Measurements from ENCODE around the gene ING5. TPM values are rescaled to one million over a fixed set of nuclear protein-coding genes. Genes with fewer than 3 reads are reported as not detected.

The ING5 gene
- total RNA-seq, 1 experiment from 2014 or later, result 45.9 TPM

DNA sequence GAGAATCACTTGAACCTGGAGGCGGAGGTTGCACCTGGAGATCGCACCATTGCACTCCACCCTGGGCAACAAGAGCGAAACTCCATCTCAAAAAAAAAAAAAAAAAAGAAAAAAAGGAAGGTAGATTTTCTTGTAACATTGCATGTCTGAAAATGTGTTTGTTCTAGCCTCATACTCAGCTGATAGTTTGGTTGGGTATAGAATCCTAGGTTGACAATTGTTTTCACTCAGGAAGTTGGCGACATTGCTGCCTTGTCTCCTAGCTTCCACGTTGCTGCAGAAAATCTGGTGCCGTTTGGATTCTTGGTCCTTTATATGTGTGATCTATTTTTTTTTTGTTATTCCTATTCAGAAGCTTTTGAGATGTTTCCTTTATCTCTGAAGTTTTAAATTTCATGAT lies 4.7 kb downstream of the ING5 start:
- H3K27ac ChIP-seq (ENCODE audit: low read depth, low read length), result no peak overlapping the region
- peaks cover 6 to 12% of the 10 kb centered on the region in 2 experiments; a peak in 3 of 4 replicates for H3K4me1 ChIP-seq (ENCODE audit: control insufficient read depth in 1 of 2, insufficient read depth in 2 of 2, low read length in 2 of 2)
- intact Hi-C loops (cut with micrococcal nuclease), result no loop called here
- peaks cover 5 to 6% of the 10 kb centered on the region in 2 experiments; a peak in 1 of 4 replicates for H3K9me3 ChIP-seq (ENCODE audit: control insufficient read depth in 1 of 2, insufficient read depth in 1 of 2, low read depth in 1 of 2, low read length in 2 of 2)
- ChIA-PET CTCF (no interaction called here), POLR2A (no interaction called here), RAD21 (ENCODE audit: low non-redundant PET in 1 of 2, low total read pairs in 2 of 2, uncharacterized antibody in 2 of 2, unreplicated experiment in 2 of 2) (no interaction called here)
- no peaks in the 10 kb centered on the region for H3K27me3 ChIP-seq (ENCODE audit: insufficient read depth, low read length)
- H3K79me2 ChIP-seq (ENCODE audit: insufficient read depth, low read length), result peaks cover 28% of the 10 kb centered on the region
- H3K36me3 ChIP-seq (ENCODE audit: control insufficient read depth in 1 of 2, insufficient read depth in 2 of 2, low read length in 2 of 2), result peaks cover 24 to 48% of the 10 kb centered on the region in 2 experiments
- no peaks in the 10 kb centered on the region for H3K9me2 ChIP-seq (ENCODE audit: insufficient read depth)
- no peak overlapping the region for H3K4me3 ChIP-seq (replicated peaks in 1 of 2; ENCODE audit: low read depth in 1 of 2, low read length in 2 of 2)
- no peak for ATAC-seq
- TF ChIP-seq, protein P1, sequence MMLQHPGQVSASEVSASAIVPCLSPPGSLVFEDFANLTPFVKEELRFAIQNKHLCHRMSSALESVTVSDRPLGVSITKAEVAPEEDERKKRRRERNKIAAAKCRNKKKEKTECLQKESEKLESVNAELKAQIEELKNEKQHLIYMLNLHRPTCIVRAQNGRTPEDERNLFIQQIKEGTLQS (IDR thresholded peaks at IDR 0.05), result no peak
- TF ChIP-seq SRF (IDR thresholded peaks at IDR 0.05; ENCODE audit: low read depth), result no peak
- no peak for TF ChIP-seq JUND (IDR thresholded peaks at IDR 0.05)
- TF ChIP-seq EZH2 (IDR thresholded peaks at IDR 0.05), result no peak
- TF ChIP-seq, protein P2, sequence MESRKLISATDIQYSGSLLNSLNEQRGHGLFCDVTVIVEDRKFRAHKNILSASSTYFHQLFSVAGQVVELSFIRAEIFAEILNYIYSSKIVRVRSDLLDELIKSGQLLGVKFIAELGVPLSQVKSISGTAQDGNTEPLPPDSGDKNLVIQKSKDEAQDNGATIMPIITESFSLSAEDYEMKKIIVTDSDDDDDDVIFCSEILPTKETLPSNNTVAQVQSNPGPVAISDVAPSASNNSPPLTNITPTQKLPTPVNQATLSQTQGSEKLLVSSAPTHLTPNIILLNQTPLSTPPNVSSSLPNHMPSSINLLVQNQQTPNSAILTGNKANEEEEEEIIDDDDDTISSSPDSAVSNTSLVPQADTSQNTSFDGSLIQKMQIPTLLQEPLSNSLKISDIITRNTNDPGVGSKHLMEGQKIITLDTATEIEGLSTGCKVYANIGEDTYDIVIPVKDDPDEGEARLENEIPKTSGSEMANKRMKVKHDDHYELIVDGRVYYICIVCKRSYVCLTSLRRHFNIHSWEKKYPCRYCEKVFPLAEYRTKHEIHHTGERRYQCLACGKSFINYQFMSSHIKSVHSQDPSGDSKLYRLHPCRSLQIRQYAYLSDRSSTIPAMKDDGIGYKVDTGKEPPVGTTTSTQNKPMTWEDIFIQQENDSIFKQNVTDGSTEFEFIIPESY (IDR thresholded peaks at IDR 0.05; ENCODE audit: extremely low read depth, insufficient replicate concordance, low read length), result no peak
- no peak for TF ChIP-seq POLR2AphosphoS5 (IDR thresholded peaks at IDR 0.05; ENCODE audit: low read depth, low read length)
- TF ChIP-seq SP1 (IDR thresholded peaks at IDR 0.05; ENCODE audit: low read depth), result no peak
- no peak for TF ChIP-seq ZFX (IDR thresholded peaks at IDR 0.05)
- TF ChIP-seq ZNF274 (IDR thresholded peaks at IDR 0.05; ENCODE audit: low read depth, low read length), result no peak
- no peak for TF ChIP-seq FOSL1 (IDR thresholded peaks at IDR 0.05; ENCODE audit: low read depth)
- TF ChIP-seq YY1 (IDR thresholded peaks at IDR 0.05; ENCODE audit: extremely low read depth, insufficient replicate concordance, low read depth, low read length), result no peak
- TF ChIP-seq, protein P3, sequence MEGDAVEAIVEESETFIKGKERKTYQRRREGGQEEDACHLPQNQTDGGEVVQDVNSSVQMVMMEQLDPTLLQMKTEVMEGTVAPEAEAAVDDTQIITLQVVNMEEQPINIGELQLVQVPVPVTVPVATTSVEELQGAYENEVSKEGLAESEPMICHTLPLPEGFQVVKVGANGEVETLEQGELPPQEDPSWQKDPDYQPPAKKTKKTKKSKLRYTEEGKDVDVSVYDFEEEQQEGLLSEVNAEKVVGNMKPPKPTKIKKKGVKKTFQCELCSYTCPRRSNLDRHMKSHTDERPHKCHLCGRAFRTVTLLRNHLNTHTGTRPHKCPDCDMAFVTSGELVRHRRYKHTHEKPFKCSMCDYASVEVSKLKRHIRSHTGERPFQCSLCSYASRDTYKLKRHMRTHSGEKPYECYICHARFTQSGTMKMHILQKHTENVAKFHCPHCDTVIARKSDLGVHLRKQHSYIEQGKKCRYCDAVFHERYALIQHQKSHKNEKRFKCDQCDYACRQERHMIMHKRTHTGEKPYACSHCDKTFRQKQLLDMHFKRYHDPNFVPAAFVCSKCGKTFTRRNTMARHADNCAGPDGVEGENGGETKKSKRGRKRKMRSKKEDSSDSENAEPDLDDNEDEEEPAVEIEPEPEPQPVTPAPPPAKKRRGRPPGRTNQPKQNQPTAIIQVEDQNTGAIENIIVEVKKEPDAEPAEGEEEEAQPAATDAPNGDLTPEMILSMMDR (IDR thresholded peaks at IDR 0.05 in 2 of 3, conservative IDR thresholded peaks at IDR 0.05 in 1 of 3; ENCODE audit: borderline replicate concordance in 1 of 3, insufficient read depth in 1 of 3, low read depth in 2 of 3, low read length in 2 of 3), result no peak
- TF ChIP-seq POLR2A (IDR thresholded peaks at IDR 0.05; ENCODE audit: borderline replicate concordance, extremely low read depth, insufficient read depth, insufficient read length), result no peak
- no peak for TF ChIP-seq EGR1 (IDR thresholded peaks at IDR 0.05; ENCODE audit: low read depth)
- no peak for TF ChIP-seq REST (IDR thresholded peaks at IDR 0.05; ENCODE audit: low read depth)
- BruUV-seq (replicated peaks), result no TSS peak
- H2AFZ ChIP-seq (ENCODE audit: low read depth, low read length, poor library complexity, severe bottlenecking), result no peak overlapping the region
- H3K4me2 ChIP-seq (ENCODE audit: low read length), result no peak overlapping the region
- no peak overlapping the region for H3K9ac ChIP-seq (ENCODE audit: low read length)
- DNase-seq (ENCODE audit: low read depth, low spot score), result no peak
- no peaks in the 10 kb centered on the region for H4K20me1 ChIP-seq (ENCODE audit: insufficient read depth)
